Measurements from ENCODE around the gene EFCAB8.

EFCAB8 gene

GRCh38 chr20:32967961-32968457, 109.3 kb downstream of the EFCAB8 start:
- peak overlapping the region in 1 of 2 donors; percentile 61 for H3K27ac ChIP-seq (ENCODE audit: low read depth in 2 of 2, low read length in 2 of 2)
- no peak overlapping the region for H3K4me3 ChIP-seq (ENCODE audit: low read length in 2 of 2)
- no peaks in the 10 kb centered on the region for H3K27me3 ChIP-seq (ENCODE audit: control insufficient read depth in 2 of 2, insufficient read depth in 2 of 2, low read length in 2 of 2)
- H3K9ac ChIP-seq (ENCODE audit: low read depth in 1 of 2, low read length in 2 of 2) = no peak overlapping the region
- H3K9me3 ChIP-seq (ENCODE audit: control insufficient read depth in 2 of 2, low read length in 2 of 2) = no peaks in the 10 kb centered on the region
- H3K4me1 ChIP-seq (ENCODE audit: control insufficient read depth in 2 of 2, insufficient read depth in 2 of 2, low read length in 2 of 2) = peaks cover 5 to 18% of the 10 kb centered on the region in 2 donors
- H3K36me3 ChIP-seq (ENCODE audit: control insufficient read depth in 2 of 2, insufficient read depth in 2 of 2, low read length in 2 of 2) = no peaks in the 10 kb centered on the region

GRCh38 chr20:32968478-32969241, 109.9 kb downstream of the EFCAB8 start:
- Histone ChIP-seq H3K4me3 (ENCODE audit: low read length in 2 of 2) (no peak overlapping the region), H3K27me3 (ENCODE audit: control insufficient read depth in 2 of 2, insufficient read depth in 2 of 2, low read length in 2 of 2) (no peaks in the 10 kb centered on the region), H3K9ac (ENCODE audit: low read depth in 1 of 2, low read length in 2 of 2) (no peak overlapping the region), H3K36me3 (ENCODE audit: control insufficient read depth in 2 of 2, insufficient read depth in 2 of 2, low read length in 2 of 2) (no peaks in the 10 kb centered on the region), H3K4me1 (ENCODE audit: control insufficient read depth in 2 of 2, insufficient read depth in 2 of 2, low read length in 2 of 2) (peaks cover 5 to 18% of the 10 kb centered on the region in 2 donors), H3K9me3 (ENCODE audit: control insufficient read depth in 2 of 2, low read length in 2 of 2) (no peaks in the 10 kb centered on the region), H3K27ac (ENCODE audit: low read depth in 2 of 2, low read length in 2 of 2) (no peak overlapping the region)

GRCh38 chr20:32969356-32970114, 110.8 kb downstream of the EFCAB8 start:
- H3K4me1 ChIP-seq (ENCODE audit: control insufficient read depth in 2 of 2, insufficient read depth in 2 of 2, low read length in 2 of 2) = peaks cover 5 to 18% of the 10 kb centered on the region in 2 donors
- H3K27me3 ChIP-seq (ENCODE audit: control insufficient read depth in 2 of 2, insufficient read depth in 2 of 2, low read length in 2 of 2) = no peaks in the 10 kb centered on the region
- H3K9ac ChIP-seq (ENCODE audit: low read depth in 1 of 2, low read length in 2 of 2) = no peak overlapping the region
- no peaks in the 10 kb centered on the region for H3K36me3 ChIP-seq (ENCODE audit: control insufficient read depth in 2 of 2, insufficient read depth in 2 of 2, low read length in 2 of 2)
- H3K9me3 ChIP-seq (ENCODE audit: control insufficient read depth in 2 of 2, low read length in 2 of 2) = no peaks in the 10 kb centered on the region
- no peak overlapping the region for H3K27ac ChIP-seq (ENCODE audit: low read depth in 2 of 2, low read length in 2 of 2)
- no peak overlapping the region for H3K4me3 ChIP-seq (ENCODE audit: low read length in 2 of 2)

DNA sequence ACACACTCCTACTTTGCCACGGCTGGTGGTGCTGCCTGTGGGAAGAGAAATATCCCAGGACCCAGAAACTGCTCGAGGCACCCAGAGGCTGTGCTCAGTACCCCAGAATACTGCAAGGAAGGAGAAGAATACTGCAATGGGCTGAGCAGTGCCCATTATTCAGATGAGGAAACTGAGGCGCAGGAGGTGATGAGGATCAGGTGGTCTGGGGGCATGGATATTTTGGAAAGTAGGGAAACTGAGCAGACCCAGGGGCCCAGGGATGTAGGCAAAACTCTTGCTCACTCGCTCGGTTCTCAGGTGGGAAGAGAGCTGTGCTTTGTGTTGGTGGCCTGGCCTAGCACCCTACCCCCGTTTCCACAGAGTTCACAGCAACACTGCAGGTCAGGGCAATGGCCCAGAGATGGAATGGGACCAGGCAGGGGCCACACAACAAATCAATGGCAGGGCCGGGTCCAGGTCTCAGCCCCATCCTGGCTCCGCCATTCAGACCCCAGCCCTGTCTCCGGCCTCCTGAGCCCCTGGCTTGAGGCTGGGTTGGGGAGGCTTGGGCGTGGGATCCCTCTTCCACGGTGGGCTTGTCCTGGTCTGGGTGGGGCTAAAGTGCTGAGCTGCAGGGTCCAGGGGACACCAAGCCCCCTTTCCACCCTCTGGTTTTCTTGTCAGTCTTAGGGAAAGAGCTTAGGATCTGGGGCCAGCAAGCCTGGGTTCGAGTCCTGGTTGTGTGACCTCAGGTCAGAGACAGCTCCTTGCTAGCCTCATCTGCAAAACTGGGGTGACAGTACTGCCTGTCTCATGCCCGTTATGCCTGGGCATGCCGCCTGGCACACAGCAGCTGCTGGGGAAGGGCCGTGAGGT, 111.6 kb downstream of the EFCAB8 start:
- peaks cover 5 to 18% of the 10 kb centered on the region in 2 donors for H3K4me1 ChIP-seq (ENCODE audit: control insufficient read depth in 2 of 2, insufficient read depth in 2 of 2, low read length in 2 of 2)
- H3K9ac ChIP-seq (ENCODE audit: low read depth in 1 of 2, low read length in 2 of 2) = no peak overlapping the region
- peak overlapping the region in 1 of 2 donors; percentile 61 for H3K27ac ChIP-seq (ENCODE audit: low read depth in 2 of 2, low read length in 2 of 2)
- H3K27me3 ChIP-seq (ENCODE audit: control insufficient read depth in 2 of 2, insufficient read depth in 2 of 2, low read length in 2 of 2) = no peaks in the 10 kb centered on the region
- no peak overlapping the region for H3K4me3 ChIP-seq (ENCODE audit: low read length in 2 of 2)
- no peaks in the 10 kb centered on the region for H3K36me3 ChIP-seq (ENCODE audit: control insufficient read depth in 2 of 2, insufficient read depth in 2 of 2, low read length in 2 of 2)
- H3K9me3 ChIP-seq (ENCODE audit: control insufficient read depth in 2 of 2, low read length in 2 of 2) = no peaks in the 10 kb centered on the region

GRCh38 chr20:32970973-32971300, 112.2 kb downstream of the EFCAB8 start:
- H3K27me3 ChIP-seq (ENCODE audit: control insufficient read depth in 2 of 2, insufficient read depth in 2 of 2, low read length in 2 of 2) = no peaks in the 10 kb centered on the region
- no peaks in the 10 kb centered on the region for H3K9me3 ChIP-seq (ENCODE audit: control insufficient read depth in 2 of 2, low read length in 2 of 2)
- H3K9ac ChIP-seq (ENCODE audit: low read depth in 1 of 2, low read length in 2 of 2) = no peak overlapping the region
- H3K36me3 ChIP-seq (ENCODE audit: control insufficient read depth in 2 of 2, insufficient read depth in 2 of 2, low read length in 2 of 2) = no peaks in the 10 kb centered on the region
- H3K27ac ChIP-seq (ENCODE audit: low read depth in 2 of 2, low read length in 2 of 2) = peak overlapping the region in 1 of 2 donors; percentile 61
- no peak overlapping the region for H3K4me3 ChIP-seq (ENCODE audit: low read length in 2 of 2)
- H3K4me1 ChIP-seq (ENCODE audit: control insufficient read depth in 2 of 2, insufficient read depth in 2 of 2, low read length in 2 of 2) = peaks cover 5 to 18% of the 10 kb centered on the region in 2 donors

- Histone ChIP-seq H3K27ac (ENCODE audit: low read depth in 2 of 2, low read length in 2 of 2) (peak overlapping the region; percentile 7 to 61), H3K27me3 (ENCODE audit: control insufficient read depth in 2 of 2, insufficient read depth in 2 of 2, low read length in 2 of 2) (no peaks in the 10 kb centered on the region), H3K36me3 (ENCODE audit: control insufficient read depth in 2 of 2, insufficient read depth in 2 of 2, low read length in 2 of 2) (no peaks in the 10 kb centered on the region), H3K9me3 (ENCODE audit: control insufficient read depth in 2 of 2, low read length in 2 of 2) (no peaks in the 10 kb centered on the region), H3K4me1 (ENCODE audit: control insufficient read depth in 2 of 2, insufficient read depth in 2 of 2, low read length in 2 of 2) (peaks cover 5 to 17% of the 10 kb centered on the region in 2 donors), H3K4me3 (ENCODE audit: low read length in 2 of 2) (no peak overlapping the region), H3K9ac (ENCODE audit: low read depth in 1 of 2, low read length in 2 of 2) (no peak overlapping the region)
Observed at GRCh38 chr20:32971703-32972161, 113.0 kb downstream of the EFCAB8 start.

- H3K36me3 ChIP-seq (ENCODE audit: control insufficient read depth in 2 of 2, insufficient read depth in 2 of 2, low read length in 2 of 2) = no peaks in the 10 kb centered on the region
- H3K4me1 ChIP-seq (ENCODE audit: control insufficient read depth in 2 of 2, insufficient read depth in 2 of 2, low read length in 2 of 2) = peaks cover 5 to 17% of the 10 kb centered on the region in 2 donors
- H3K27ac ChIP-seq (ENCODE audit: low read depth in 2 of 2, low read length in 2 of 2) = peak overlapping the region; percentile 51 to 77
- no peak overlapping the region for H3K4me3 ChIP-seq (ENCODE audit: low read length in 2 of 2)
- H3K9ac ChIP-seq (ENCODE audit: low read depth in 1 of 2, low read length in 2 of 2) = peak overlapping the region in 1 of 2 donors; percentile 6
- H3K9me3 ChIP-seq (ENCODE audit: control insufficient read depth in 2 of 2, low read length in 2 of 2) = no peaks in the 10 kb centered on the region
- no peaks in the 10 kb centered on the region for H3K27me3 ChIP-seq (ENCODE audit: control insufficient read depth in 2 of 2, insufficient read depth in 2 of 2, low read length in 2 of 2)
Observed at GRCh38 chr20:32972181-32973076, 113.7 kb downstream of the EFCAB8 start.

DNA sequence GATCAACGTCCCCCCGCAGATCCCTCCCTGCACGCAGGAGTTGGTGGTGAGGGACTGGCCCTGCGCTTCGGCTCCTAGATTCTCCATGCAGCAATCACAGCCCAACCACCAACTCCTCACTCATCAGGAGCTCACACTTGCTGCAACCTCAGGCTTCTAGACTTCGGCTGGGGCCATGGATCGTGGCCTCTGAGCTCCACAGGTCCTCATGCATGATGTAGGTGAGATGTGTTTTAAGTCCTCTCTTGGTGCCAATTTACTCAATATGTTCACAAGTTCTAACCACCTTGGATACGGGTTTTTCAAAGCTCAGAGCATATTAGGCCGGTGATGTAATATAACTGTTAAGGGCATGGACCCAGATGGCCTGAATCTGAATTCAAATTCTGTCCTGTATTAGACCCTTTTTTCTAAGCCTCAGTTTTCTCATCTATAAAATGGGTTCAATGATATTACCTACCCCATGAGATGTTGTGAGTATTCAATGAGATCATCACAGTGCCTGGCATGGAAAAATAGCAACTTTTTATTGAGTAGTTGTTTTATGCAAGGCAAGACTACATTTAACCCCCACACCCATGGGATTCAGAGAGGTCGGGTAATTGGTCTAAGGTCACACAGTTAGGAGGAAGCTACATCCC, 114.5 kb downstream of the EFCAB8 start:
- Histone ChIP-seq H3K4me1 (ENCODE audit: control insufficient read depth in 2 of 2, insufficient read depth in 2 of 2, low read length in 2 of 2) (peaks cover 5 to 17% of the 10 kb centered on the region in 2 donors), H3K36me3 (ENCODE audit: control insufficient read depth in 2 of 2, insufficient read depth in 2 of 2, low read length in 2 of 2) (no peaks in the 10 kb centered on the region), H3K27me3 (ENCODE audit: control insufficient read depth in 2 of 2, insufficient read depth in 2 of 2, low read length in 2 of 2) (peaks cover 0 to 2% of the 10 kb centered on the region in 2 donors), H3K9me3 (ENCODE audit: control insufficient read depth in 2 of 2, low read length in 2 of 2) (no peaks in the 10 kb centered on the region), H3K27ac (ENCODE audit: low read depth in 2 of 2, low read length in 2 of 2) (peak overlapping the region; percentile 51 to 77), H3K4me3 (ENCODE audit: low read length in 2 of 2) (no peak overlapping the region), H3K9ac (ENCODE audit: low read depth in 1 of 2, low read length in 2 of 2) (no peak overlapping the region)

All from mucosa of rectum (tissue), 2 donors.